GM21367 (cell line): ENCODE data around the gene GPBP1L1.
"Not testable (repeated sequence)": the region's sequence is repeated elsewhere in the genome, so short reads cannot be mapped to it uniquely, and the experiment has no call there.

Experiments used
- ATAC-seq: cut with Tn5 transposase; IDR thresholded peaks from one replicate; pipeline ENCODE4 v1.9.1; 2021; ENCODE audit not compliant: unreplicated experiment

Gene GPBP1L1

GRCh38 chr1:45684402-45684801, 1.9 kb downstream of the GPBP1L1 start:
- no peak for ATAC-seq

DNA sequence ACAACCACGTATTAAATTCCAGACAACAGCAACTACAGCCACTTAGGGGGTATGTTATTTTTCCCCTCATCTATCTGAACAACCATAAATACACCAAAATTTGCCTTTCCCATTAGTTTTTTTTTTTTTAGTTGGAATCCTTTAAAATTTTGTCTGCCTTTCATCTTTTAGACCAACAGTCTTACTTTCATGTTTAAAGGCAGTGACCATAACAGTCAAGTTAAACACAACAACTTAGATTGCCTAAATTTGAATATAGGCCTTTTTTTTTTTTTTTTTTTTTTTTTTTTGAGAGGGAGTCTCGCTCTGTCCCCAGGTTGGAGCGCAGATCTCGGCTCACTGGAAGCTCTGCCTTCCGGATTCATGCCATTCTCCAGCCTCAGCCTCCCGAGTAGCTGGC, 3.4 kb downstream of the GPBP1L1 start:
- no peak for ATAC-seq

- ATAC-seq: no peak
Observed at GRCh38 chr1:45679123-45679522, 7.2 kb downstream of the GPBP1L1 start.

GRCh38 chr1:45678489-45678888, 7.8 kb downstream of the GPBP1L1 start:
- no peak for ATAC-seq

DNA sequence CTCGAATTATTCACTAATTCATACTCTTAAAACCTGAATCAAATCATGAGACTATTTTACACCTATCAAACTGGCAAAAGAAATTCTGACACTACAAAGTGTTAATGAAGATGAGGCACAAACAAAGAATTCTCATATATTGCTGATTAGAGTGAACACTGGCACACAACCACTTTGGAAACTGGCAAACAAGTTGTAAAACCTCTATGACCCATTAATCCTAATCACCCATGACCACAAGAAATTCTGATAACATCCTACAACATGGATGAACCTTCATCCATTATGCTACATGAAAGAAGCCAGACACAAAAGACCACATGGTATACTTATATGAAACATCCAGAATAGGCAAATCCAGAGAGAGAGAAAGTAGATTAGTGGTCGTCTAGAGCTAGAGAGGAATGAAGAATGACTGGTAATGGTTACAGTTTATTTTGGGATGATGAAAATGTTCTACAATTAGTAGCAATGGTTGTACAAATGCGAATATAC, 8.5 kb downstream of the GPBP1L1 start:
- no peak for ATAC-seq

DNA sequence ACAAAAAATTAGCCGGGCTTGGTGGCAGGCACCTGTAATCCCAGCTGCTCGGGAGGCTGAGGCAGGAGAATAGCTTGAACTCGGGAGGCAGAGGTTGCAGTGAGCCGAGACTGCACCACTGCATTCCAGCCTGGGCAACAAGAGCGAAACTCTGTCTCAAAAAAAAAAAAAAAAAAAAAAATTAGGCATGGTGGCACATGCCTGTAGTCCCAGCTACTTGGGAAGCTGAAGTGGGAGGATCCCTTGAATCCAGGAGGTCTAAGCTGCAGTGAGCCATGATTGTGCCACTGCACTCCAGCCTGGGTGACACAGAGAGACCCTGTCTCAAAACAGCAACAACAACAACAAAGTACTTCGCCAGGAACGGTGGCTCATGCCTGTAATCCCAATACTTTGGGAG, 9.8 kb downstream of the GPBP1L1 start:
- not testable (repeated sequence) for ATAC-seq

- no peak for ATAC-seq
Observed at GRCh38 chr1:45674478-45674877, 11.9 kb downstream of the GPBP1L1 start.

GRCh38 chr1:45673956-45674355, 12.4 kb downstream of the GPBP1L1 start:
- no peak for ATAC-seq

- no peak for ATAC-seq
Observed at GRCh38 chr1:45669859-45670655, 16.3 kb downstream of the GPBP1L1 start.

DNA sequence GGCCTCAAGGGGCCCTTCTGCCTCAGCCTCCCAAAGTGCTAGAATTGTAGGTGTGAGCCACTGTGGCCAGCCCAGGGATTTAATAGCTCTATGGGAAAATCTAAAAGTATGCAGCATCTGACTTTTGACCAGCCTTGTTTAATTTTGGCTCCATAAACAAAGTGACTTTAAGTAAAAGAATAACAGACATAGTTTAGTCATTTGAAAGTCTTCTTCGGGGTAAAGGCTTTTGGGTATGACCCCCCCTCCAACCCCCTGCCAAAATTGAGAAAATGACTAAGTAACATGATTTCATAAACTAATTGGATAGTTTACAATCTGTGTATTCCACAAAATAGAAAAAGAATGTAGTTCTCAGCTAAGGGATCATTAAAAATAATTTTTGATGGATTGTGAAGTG, 17.0 kb downstream of the GPBP1L1 start:
- ATAC-seq: no peak

DNA sequence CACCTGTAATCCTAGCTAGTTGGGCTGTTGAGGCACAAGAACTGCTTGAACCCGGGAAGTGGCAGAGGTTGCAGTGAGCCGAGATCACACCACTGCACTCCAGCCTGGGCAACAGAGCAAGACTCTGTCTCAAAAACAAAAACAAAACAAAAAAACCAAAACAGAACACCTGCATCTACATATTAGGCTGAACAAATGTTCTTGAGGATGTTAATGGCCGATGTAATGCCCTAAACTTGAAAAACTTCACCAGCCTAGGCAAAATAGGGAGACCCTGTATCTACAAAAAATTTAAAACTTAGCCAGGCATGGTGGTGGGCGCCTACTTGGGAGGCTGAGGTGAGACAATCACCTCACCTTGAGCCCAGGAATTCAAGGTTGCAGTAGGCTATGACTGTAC, 17.8 kb downstream of the GPBP1L1 start:
- no peak for ATAC-seq

GRCh38 chr1:45667321-45668111, 18.8 kb downstream of the GPBP1L1 start:
- ATAC-seq: no peak

DNA sequence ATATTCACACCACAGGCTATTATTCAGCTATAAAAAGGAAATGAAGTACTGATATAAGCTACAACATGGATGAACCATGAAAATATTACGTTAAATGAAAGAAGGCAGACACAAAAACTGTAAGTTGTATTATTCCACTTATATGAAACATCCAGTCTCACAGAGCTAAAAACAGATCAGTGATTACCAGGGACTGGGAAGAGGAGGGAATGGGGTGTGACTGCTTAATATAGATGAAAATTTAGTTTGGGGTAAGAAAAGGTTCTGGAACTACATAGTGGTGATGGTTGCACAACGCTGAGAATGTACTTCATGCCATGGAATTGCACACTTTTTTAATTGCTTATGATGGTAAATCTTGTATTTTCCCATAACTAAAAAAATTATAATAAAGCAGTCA, 19.5 kb downstream of the GPBP1L1 start:
- ATAC-seq: no peak

- no peak for ATAC-seq
Observed at GRCh38 chr1:45660336-45660735, 26.0 kb downstream of the GPBP1L1 start.

DNA sequence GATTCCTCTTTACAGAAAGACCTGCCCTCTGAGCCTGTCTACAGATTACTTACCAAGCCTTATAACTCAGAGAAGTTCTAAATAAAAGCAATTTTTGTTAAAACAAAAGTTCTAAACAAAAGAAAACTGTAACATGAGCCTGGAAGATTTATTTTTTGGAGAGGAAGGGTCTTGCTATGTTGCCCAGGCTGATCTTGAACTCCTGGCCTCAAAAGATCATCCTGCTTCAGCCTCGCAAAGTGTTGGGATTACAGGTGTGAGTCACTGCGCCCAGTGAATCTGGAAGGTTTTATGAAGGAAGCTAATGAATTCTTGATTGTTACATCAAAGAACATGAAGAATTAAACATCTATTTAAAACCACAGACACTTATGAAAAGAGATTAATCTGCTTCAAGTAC, 27.1 kb downstream of the GPBP1L1 start:
- no peak for ATAC-seq

DNA sequence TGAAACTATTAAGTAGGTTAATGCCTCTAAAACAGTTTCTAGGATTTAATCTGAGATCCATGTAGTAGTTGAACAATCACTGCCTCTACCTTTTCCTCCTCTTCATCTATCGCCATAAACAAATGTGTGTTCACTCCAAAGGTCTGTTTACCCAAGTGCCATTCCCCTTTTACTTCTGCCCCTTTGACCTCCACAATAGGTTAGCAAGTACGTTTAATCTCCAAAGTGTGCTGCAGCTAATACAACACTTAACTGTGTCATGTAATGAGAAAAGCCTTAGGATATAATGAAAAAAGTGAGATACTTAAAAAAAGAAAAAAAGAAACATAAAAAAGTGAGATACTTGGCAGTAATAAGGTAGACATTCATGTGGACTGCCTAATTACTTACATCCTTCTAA, 28.2 kb downstream of the GPBP1L1 start:
- no peak for ATAC-seq

DNA sequence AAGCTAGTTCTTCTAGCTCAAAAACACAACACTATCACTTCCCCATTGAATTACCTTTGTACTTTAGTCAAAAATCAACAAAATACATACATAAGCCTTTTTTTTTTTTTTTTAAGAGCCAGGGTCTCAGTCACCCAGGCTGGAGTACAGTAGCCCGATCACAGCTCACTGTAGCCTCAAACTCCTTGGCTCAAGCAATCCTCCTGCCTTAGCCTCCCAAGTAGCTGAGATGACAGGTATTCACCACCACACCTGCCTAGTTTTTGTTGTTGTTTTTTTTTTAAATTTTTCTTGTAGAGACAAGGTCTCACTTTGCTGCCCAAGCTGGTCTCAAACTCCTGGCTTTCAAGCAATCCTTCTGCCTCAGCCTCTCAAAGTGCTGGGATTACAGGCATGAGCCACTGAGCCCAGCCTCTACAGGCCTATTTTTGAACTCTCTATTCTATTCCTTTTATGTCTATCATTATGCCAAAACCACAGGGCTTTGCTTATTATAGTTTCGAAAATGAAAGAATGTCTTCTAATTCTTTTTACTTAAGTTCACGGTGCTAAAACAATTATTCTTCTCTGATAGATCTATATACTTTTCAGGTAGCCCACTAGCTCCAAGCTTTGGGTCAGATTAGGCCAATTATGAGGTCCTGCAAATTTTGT, 29.6 kb downstream of the GPBP1L1 start:
- no peak for ATAC-seq

- ATAC-seq: no peak
Observed at GRCh38 chr1:45654540-45655280, 31.6 kb downstream of the GPBP1L1 start.

- ATAC-seq: no peak
Observed at GRCh38 chr1:45647248-45648021, 38.9 kb downstream of the GPBP1L1 start.

- no peak for ATAC-seq
Observed at GRCh38 chr1:45644661-45645060, 41.7 kb downstream of the GPBP1L1 start.
